Vagina (tissue), 2 donors: Measurements from ENCODE around the gene NAV1. TPM values are rescaled to one million over a fixed set of nuclear protein-coding genes. Genes with fewer than 3 reads are reported as not detected.
A peak's percentile ranks its signal among the peaks of the same experiment; 100 is the strongest.

Experiments
- DNase-seq, 2 donors: peaks; one replicate each; pipeline ENCODE4 v3.0.0-alpha.2; 2017; ENCODE audit errors: extremely low spot score in 2 of 2
- H3K27ac ChIP-seq: fragments of 200-600 bp; sonication (generic); one replicate; pipeline ENCODE4 v1.5.1; 2019
- H3K27me3 ChIP-seq: fragments of 200-600 bp; sonication (generic); one replicate; pipeline ENCODE4 v1.5.1; 2019
- H3K36me3 ChIP-seq, 2 donors: fragments of 200-600 bp; sonication (generic); one replicate each; pipeline ENCODE4 v1.5.1; 2017 to 2019
- H3K4me1 ChIP-seq: fragments of 200-600 bp; sonication (generic); one replicate; pipeline ENCODE4 v1.5.1; 2019
- H3K4me3 ChIP-seq, 2 donors: fragments of 200-600 bp; sonication (generic); 1 replicate in 1 of 2; 2 replicates in 1 of 2; pipeline ENCODE4 v1.5.1; 2016 to 2019
- H3K9me3 ChIP-seq: fragments of 200-600 bp; sonication (generic); one replicate; pipeline ENCODE4 v1.5.1; 2019
- POLR2A ChIP-seq, 2 donors: fragments of 450-650 bp; IDR thresholded peaks; one replicate each; pipeline ENCODE4 v1.6.1; 2017; ENCODE audit warnings: antibody characterized with exemption in 2 of 2, mild to moderate bottlenecking in 2 of 2, moderate library complexity in 2 of 2
- POLR2AphosphoS5 ChIP-seq, 2 donors: sonication (generic); formaldehyde crosslinking; IDR thresholded peaks; one replicate each; pipeline ENCODE4 v1.9.0; 2017; ENCODE audit warnings: antibody characterized with exemption in 2 of 2, mild to moderate bottlenecking in 2 of 2, low read depth in 1 of 2; ENCODE audit not compliant: insufficient read depth in 1 of 2
- intact Hi-C: fragments of 100-400 bp; cut with DNase I; formaldehyde crosslinking; loops from one replicate; pipeline ENCODE4 v1.15.1; 2023
- total RNA-seq: library from RNA; depleted of rRNA; stranded (reverse); fragments of >200 nt; gene quantifications from one replicate; pipeline ENCODE4 v1.2.3, GENCODE V29; 2016
- TF ChIP-seq, protein P1 (sequence below), 3 experiments: fragments of 450-650 bp in 2 of 3; fragments of 200-600 bp in 1 of 3; sonication (generic) in 1 of 3; IDR thresholded peaks; one replicate each; pipeline ENCODE4 v1.5.1; 2017 to 2019; ENCODE audit warnings: antibody characterized with exemption in 3 of 3, mild to moderate bottlenecking in 2 of 3, moderate library complexity in 2 of 3

Gene NAV1
- total RNA-seq, 1 donor from 2014 or later = 45.9 TPM

- peak overlapping the region; percentile 93 for H3K27ac ChIP-seq
- peaks cover 99% of the 10 kb centered on the region for H3K4me1 ChIP-seq
- no peaks in the 10 kb centered on the region for H3K27me3 ChIP-seq
- peaks cover 0 to under 1% of the 10 kb centered on the region in 2 donors for H3K36me3 ChIP-seq
- TF ChIP-seq POLR2A (IDR thresholded peaks at IDR 0.05) (no peak), POLR2AphosphoS5 (IDR thresholded peaks at IDR 0.05; ENCODE audit: insufficient read depth in 1 of 2, low read depth in 1 of 2) (no peak)
- TF ChIP-seq, protein P1, sequence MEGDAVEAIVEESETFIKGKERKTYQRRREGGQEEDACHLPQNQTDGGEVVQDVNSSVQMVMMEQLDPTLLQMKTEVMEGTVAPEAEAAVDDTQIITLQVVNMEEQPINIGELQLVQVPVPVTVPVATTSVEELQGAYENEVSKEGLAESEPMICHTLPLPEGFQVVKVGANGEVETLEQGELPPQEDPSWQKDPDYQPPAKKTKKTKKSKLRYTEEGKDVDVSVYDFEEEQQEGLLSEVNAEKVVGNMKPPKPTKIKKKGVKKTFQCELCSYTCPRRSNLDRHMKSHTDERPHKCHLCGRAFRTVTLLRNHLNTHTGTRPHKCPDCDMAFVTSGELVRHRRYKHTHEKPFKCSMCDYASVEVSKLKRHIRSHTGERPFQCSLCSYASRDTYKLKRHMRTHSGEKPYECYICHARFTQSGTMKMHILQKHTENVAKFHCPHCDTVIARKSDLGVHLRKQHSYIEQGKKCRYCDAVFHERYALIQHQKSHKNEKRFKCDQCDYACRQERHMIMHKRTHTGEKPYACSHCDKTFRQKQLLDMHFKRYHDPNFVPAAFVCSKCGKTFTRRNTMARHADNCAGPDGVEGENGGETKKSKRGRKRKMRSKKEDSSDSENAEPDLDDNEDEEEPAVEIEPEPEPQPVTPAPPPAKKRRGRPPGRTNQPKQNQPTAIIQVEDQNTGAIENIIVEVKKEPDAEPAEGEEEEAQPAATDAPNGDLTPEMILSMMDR (IDR thresholded peaks at IDR 0.05) = no peak
- no peak overlapping the region for H3K4me3 ChIP-seq
- intact Hi-C loops = no loop called here
- no peak for DNase-seq
- no peaks in the 10 kb centered on the region for H3K9me3 ChIP-seq
These were observed 40.9 kb upstream of the NAV1 start for GRCh38 chr1:201497935-201498509.

DNA sequence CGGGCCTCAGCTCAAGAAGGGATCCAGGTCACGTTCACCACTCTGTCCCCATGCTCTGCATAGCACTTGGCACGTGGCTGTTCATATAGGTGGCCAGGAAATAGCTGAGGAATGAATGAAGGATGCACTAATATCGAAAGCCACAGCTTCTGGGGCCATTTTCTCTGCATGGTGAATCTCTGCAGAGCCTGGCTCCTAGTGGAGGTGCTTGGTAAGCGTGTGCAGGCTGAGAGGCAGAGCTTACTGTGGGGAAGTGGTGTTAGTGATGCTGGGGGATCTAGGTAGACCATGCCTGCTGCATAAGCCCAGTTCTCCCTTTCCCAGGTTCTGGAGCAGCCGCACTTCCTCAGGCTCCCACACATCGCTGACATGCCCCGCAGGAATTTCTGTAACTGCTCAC lies 40.3 kb upstream of the NAV1 start:
- no peaks in the 10 kb centered on the region for H3K9me3 ChIP-seq
- intact Hi-C loops = no loop called here
- DNase-seq = no peak
- peak overlapping the region; percentile 93 for H3K27ac ChIP-seq
- TF ChIP-seq POLR2AphosphoS5 (IDR thresholded peaks at IDR 0.05; ENCODE audit: insufficient read depth in 1 of 2, low read depth in 1 of 2) (no peak), POLR2A (IDR thresholded peaks at IDR 0.05) (no peak)
- TF ChIP-seq, protein P1 (IDR thresholded peaks at IDR 0.05) = no peak
- H3K4me3 ChIP-seq = no peak overlapping the region
- H3K27me3 ChIP-seq = no peaks in the 10 kb centered on the region
- H3K4me1 ChIP-seq = peaks cover 99% of the 10 kb centered on the region
- no peaks in the 10 kb centered on the region for H3K36me3 ChIP-seq

DNA sequence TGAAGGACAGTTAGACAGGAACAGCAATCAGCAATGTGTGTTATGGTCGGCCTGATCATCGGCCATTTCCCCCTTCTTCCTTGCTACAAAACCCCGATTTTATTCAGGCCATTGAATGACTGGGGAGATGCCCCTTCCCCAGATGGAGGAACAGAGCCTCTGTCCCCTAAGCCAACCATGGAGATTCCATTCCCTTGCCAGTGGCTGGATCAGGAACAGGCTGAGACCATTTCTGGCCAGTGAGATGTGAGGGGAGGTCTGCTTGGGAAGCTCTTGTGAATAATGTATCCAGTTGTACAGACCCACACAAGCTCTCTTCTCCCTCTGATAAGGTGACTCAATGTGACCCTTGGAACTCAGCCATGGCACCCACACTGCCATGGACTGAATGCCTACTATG lies 39.7 kb upstream of the NAV1 start:
- no peak for DNase-seq
- Histone ChIP-seq H3K4me1 (peaks cover 99% of the 10 kb centered on the region), H3K27me3 (no peaks in the 10 kb centered on the region), H3K9me3 (no peaks in the 10 kb centered on the region), H3K27ac (peak overlapping the region; percentile 93), H3K36me3 (no peaks in the 10 kb centered on the region), H3K4me3 (no peak overlapping the region)
- intact Hi-C loops = no loop called here
- TF ChIP-seq POLR2AphosphoS5 (IDR thresholded peaks at IDR 0.05; ENCODE audit: insufficient read depth in 1 of 2, low read depth in 1 of 2) = no peak
- TF ChIP-seq, protein P1 (IDR thresholded peaks at IDR 0.05) = no peak
- no peak for TF ChIP-seq POLR2A (IDR thresholded peaks at IDR 0.05)

DNA sequence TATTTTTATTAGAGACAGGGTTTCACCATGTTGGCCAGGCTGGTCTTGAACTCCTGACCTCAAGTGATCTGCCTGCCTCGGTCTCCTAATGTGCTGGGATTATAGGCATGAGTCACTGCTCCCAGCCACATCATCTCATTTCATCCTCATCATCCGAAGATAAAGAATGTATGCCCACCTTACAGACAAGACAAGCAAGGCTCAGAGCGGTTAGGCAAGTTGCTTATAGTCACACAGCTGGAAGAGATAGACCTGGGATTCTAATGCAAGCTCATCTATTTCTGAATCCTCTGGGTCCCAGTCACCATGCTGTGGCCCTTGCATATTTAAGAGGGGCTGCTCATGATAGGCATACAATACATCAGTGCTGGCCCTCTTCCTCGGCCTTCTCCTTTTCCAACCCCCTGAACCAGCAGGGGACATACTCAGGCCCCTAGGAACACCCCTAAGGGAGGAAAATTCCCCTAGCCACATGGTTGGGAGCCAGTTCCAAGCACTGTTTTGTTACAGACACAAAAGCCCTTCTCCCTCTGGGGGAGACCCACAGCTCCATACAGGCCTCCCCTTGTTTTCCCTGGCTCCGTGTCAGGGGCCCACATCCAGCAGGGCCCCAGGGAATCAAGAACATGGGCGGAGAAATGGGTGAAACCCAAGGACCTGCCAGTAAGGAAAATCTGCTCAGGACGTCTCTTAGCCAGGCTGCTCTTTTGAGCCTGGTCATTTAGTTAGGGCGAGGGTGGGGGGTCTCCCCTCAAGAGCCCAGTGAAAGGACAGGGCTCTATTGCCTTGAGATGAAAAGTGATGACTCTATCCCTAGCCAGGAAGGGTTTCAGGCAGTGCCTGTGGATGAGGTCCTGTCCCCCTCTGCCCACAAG lies 38.9 kb upstream of the NAV1 start:
- H3K27ac ChIP-seq = peak overlapping the region; percentile 93
- no peaks in the 10 kb centered on the region for H3K36me3 ChIP-seq
- DNase-seq = no peak
- H3K27me3 ChIP-seq = no peaks in the 10 kb centered on the region
- no peaks in the 10 kb centered on the region for H3K9me3 ChIP-seq
- intact Hi-C loops = no loop called here
- TF ChIP-seq POLR2AphosphoS5 (IDR thresholded peaks at IDR 0.05; ENCODE audit: insufficient read depth in 1 of 2, low read depth in 1 of 2) = peak in 1 of 2 donors; percentile 68
- no peak for TF ChIP-seq POLR2A (IDR thresholded peaks at IDR 0.05)
- peaks cover 99% of the 10 kb centered on the region for H3K4me1 ChIP-seq
- H3K4me3 ChIP-seq = peak overlapping the region in 1 of 2 donors; percentile 6

- Histone ChIP-seq H3K27ac (peak overlapping the region; percentile 93), H3K4me1 (peaks cover 99% of the 10 kb centered on the region), H3K27me3 (no peaks in the 10 kb centered on the region), H3K4me3 (peak overlapping the region in 1 of 2 donors; percentile 18), H3K36me3 (no peaks in the 10 kb centered on the region), H3K9me3 (no peaks in the 10 kb centered on the region)
- DNase-seq = no peak
- intact Hi-C loops = no loop called here
- TF ChIP-seq, protein P1 (IDR thresholded peaks at IDR 0.05) = no peak
- TF ChIP-seq POLR2AphosphoS5 (IDR thresholded peaks at IDR 0.05; ENCODE audit: insufficient read depth in 1 of 2, low read depth in 1 of 2) = peak in 1 of 2 donors; percentile 14
These were observed 38.2 kb upstream of the NAV1 start for GRCh38 chr1:201500670-201501120.
